RWPE2 (cell line): ENCODE results near the gene SFTPB.
A peak's percentile ranks its signal among the peaks of the same experiment; 100 is the strongest.
"Not testable (repeated sequence)": the region's sequence is repeated elsewhere in the genome, so short reads cannot be mapped to it uniquely, and the experiment has no call there.

Experiments used
- ATAC-seq: fragments of 200-7000 bp; cut with Tn5 transposase; 3 replicates; pipeline ENCODE4 v1.9.1; 2021; ENCODE audit warnings: low read depth
- DNase-seq: peaks from one replicate; pipeline ENCODE4 v3.0.0-alpha.2; 2020; ENCODE audit warnings: low spot score
- H3K27ac ChIP-seq: fragments of 450-650 bp; 2 replicates; pipeline ENCODE4 v1.5.1; 2017; ENCODE audit warnings: mild to moderate bottlenecking; ENCODE audit not compliant: poor library complexity, severe bottlenecking
- H3K27me3 ChIP-seq: fragments of 250-450 bp; sonication (Bioruptor Pico); 2 replicates; pipeline ENCODE4 v1.5.1; 2021; ENCODE audit warnings: mild to moderate bottlenecking, moderate library complexity; ENCODE audit not compliant: insufficient read depth, poor library complexity, severe bottlenecking
- H3K36me3 ChIP-seq: fragments of 250-450 bp; sonication (Bioruptor Pico); 2 replicates; pipeline ENCODE4 v1.5.1; 2020; ENCODE audit warnings: low read depth, mild to moderate bottlenecking, moderate library complexity
- H3K4me1 ChIP-seq: fragments of 250-450 bp; sonication (Bioruptor Pico); 2 replicates; pipeline ENCODE4 v1.5.1; 2021; ENCODE audit warnings: mild to moderate bottlenecking, moderate library complexity; ENCODE audit not compliant: insufficient read depth, poor library complexity, severe bottlenecking
- H3K4me3 ChIP-seq: fragments of 250-450 bp; sonication (Bioruptor Pico); 2 replicates; pipeline ENCODE4 v1.5.1; 2021; ENCODE audit warnings: mild to moderate bottlenecking, moderate library complexity; ENCODE audit not compliant: severe bottlenecking
- H3K9me3 ChIP-seq: fragments of 250-450 bp; sonication (Bioruptor Pico); 2 replicates; pipeline ENCODE4 v1.5.1; 2021; ENCODE audit warnings: mild to moderate bottlenecking, moderate library complexity; ENCODE audit not compliant: severe bottlenecking
- CTCF ChIP-seq: fragments of 450-650 bp; IDR thresholded peaks from one replicate; pipeline ENCODE4 v1.5.1; 2017; ENCODE audit warnings: mild to moderate bottlenecking, moderate library complexity; ENCODE audit not compliant: poor library complexity, severe bottlenecking

The SFTPB gene

GRCh38 chr2:85621338-85621737 is 46.7 kb downstream of the SFTPB start:
- Histone ChIP-seq H3K27me3 (no peaks in the 10 kb centered on the region), H3K4me3 (no peak overlapping the region), H3K4me1 (peaks cover 11% of the 10 kb centered on the region), H3K9me3 (no peaks in the 10 kb centered on the region), H3K27ac (no peak overlapping the region), H3K36me3 (peaks cover 95% of the 10 kb centered on the region)
- no peak for ATAC-seq
- no peak for DNase-seq
- no peak for TF ChIP-seq CTCF

GRCh38 chr2:85619617-85620016 is 48.4 kb downstream of the SFTPB start:
- Histone ChIP-seq H3K4me3 (no peak overlapping the region), H3K27ac (no peak overlapping the region), H3K36me3 (peaks cover 78% of the 10 kb centered on the region), H3K9me3 (no peaks in the 10 kb centered on the region), H3K4me1 (peaks cover 11% of the 10 kb centered on the region), H3K27me3 (no peaks in the 10 kb centered on the region)
- DNase-seq (no peak), ATAC-seq (0 out of 3 replicates have a peak, but pooled peaks have one; percentile 10)
- no peak for TF ChIP-seq CTCF

- H3K9me3 ChIP-seq, H3K27me3 ChIP-seq, DNase-seq, ATAC-seq, H3K4me3 ChIP-seq, H3K27ac ChIP-seq: not testable (repeated sequence)
- peaks cover 59% of the 10 kb centered on the region for H3K36me3 ChIP-seq
- peaks cover 11% of the 10 kb centered on the region for H3K4me1 ChIP-seq
Observed at GRCh38 chr2:85617723-85618122, 50.3 kb downstream of the SFTPB start.

- no peak for DNase-seq
- no peak for TF ChIP-seq CTCF
- Histone ChIP-seq H3K36me3 (peaks cover 36% of the 10 kb centered on the region), H3K4me1 (peaks cover 11% of the 10 kb centered on the region), H3K4me3 (peak overlapping the region; percentile 96), H3K27ac (peak overlapping the region; percentile 58), H3K9me3 (no peaks in the 10 kb centered on the region), H3K27me3 (no peaks in the 10 kb centered on the region)
- ATAC-seq: no peak
Observed at GRCh38 chr2:85615413-85615728, 52.6 kb downstream of the SFTPB start.

GRCh38 chr2:85614757-85615156 is 53.2 kb downstream of the SFTPB start:
- not testable (repeated sequence) for DNase-seq, H3K27ac ChIP-seq, ATAC-seq, H3K4me3 ChIP-seq, H3K27me3 ChIP-seq, H3K9me3 ChIP-seq
- peaks cover 34% of the 10 kb centered on the region for H3K36me3 ChIP-seq
- H3K4me1 ChIP-seq: peaks cover 11% of the 10 kb centered on the region

- Histone ChIP-seq H3K27ac (no peak overlapping the region), H3K27me3 (no peaks in the 10 kb centered on the region), H3K36me3 (peaks cover 31% of the 10 kb centered on the region), H3K9me3 (no peaks in the 10 kb centered on the region), H3K4me3 (no peak overlapping the region), H3K4me1 (peaks cover 7% of the 10 kb centered on the region)
- TF ChIP-seq CTCF: no peak
- DNase-seq (no peak), ATAC-seq (no peak)
Observed at GRCh38 chr2:85613717-85614515, 54.1 kb downstream of the SFTPB start.
